Measurements from ENCODE around the gene SMG7. TPM values are rescaled to one million over a fixed set of nuclear protein-coding genes. Genes with fewer than 3 reads are reported as not detected.
A peak's percentile ranks its signal among the peaks of the same experiment; 100 is the strongest.

Gene SMG7
- total and polyA plus RNA-seq, 12 donors: 16.0 to 46.6 (median 37.8) TPM

DNA sequence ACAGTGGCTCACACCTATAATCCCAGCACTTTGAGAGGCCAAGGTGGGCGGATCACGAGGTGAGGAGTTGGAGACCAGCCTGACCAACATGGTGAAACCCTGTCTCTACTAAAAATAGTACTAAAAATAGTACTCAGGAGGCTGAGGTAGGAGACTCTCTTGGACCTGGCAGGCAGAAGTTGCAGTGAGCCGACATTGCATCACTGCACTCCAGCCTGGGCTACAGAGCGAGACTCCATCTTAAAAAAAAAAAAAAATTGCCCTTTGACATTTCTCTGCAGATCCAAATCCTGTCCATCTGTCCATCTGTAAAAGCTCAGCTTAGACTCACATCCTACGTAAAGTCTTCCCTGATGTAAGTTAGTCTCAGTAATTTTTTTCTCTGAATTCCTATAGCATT is 124.2 kb downstream of the SMG7 start:
- intact Hi-C loops (cut with DNase I): no loop called here
- no peak for DNase-seq
- H3K36me3 ChIP-seq: no peaks in the 10 kb centered on the region
- H3K4me1 ChIP-seq: peaks cover 0 to 63% (median 5%) of the 10 kb centered on the region in 9 donors
- no peaks in the 10 kb centered on the region for H3K27me3 ChIP-seq
- no peak for TF ChIP-seq CTCF (IDR thresholded peaks at IDR 0.05)
- H3K27ac ChIP-seq: no peak overlapping the region
- H3K9me3 ChIP-seq: no peaks in the 10 kb centered on the region
- ATAC-seq: no peak
- 90 to 92% methylated on average over 5 of the region's 5 CpGs for WGBS, 2 donors
- no peak overlapping the region for H3K4me3 ChIP-seq

- ATAC-seq (no peak), DNase-seq (no peak)
- H3K4me3 ChIP-seq: no peak overlapping the region
- intact Hi-C loops (cut with DNase I): no loop called here
- no peaks in the 10 kb centered on the region for H3K36me3 ChIP-seq
- H3K9me3 ChIP-seq: no peaks in the 10 kb centered on the region
- H3K27ac ChIP-seq: peak overlapping the region in 3 of 10 donors; percentile 7 to 29 (median 12)
- H3K27me3 ChIP-seq: no peaks in the 10 kb centered on the region
- H3K4me1 ChIP-seq: peaks cover 0 to 52% (median 5%) of the 10 kb centered on the region in 9 donors
- 67 to 78% methylated on average over 5 of the region's 5 CpGs for WGBS, 2 donors
- TF ChIP-seq CTCF (IDR thresholded peaks at IDR 0.05): no peak
Observed at GRCh38 chr1:183597656-183598347, 125.5 kb downstream of the SMG7 start.

DNA sequence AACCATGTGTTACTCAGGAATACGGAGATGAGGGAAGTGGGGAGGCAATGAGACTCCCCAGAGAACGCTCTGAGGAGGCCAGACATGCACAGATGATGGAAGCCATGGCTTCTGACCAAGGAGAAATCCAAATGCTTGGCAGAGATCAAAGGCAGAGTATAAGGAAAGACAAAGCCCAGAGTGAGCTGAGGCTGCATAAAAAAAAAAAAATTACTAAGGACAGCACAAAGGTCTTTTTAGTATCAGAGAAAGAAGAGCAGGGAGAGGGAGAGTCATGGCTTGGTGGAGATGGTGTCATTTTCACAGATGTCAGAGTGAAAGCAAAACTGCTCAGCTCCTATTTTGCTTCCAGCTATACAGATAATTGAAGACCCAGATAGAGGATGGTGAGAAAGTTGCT is 126.1 kb downstream of the SMG7 start:
- H3K27me3 ChIP-seq: no peaks in the 10 kb centered on the region
- H3K4me3 ChIP-seq: no peak overlapping the region
- no peaks in the 10 kb centered on the region for H3K36me3 ChIP-seq
- H3K4me1 ChIP-seq: peaks cover 0 to 52% (median 5%) of the 10 kb centered on the region in 9 donors
- TF ChIP-seq CTCF (IDR thresholded peaks at IDR 0.05): no peak
- WGBS, 2 donors: 55 to 62% methylated on average over 2 of the region's 2 CpGs
- ATAC-seq (peak in 1 of 8 donors; percentile 54), DNase-seq (no peak)
- intact Hi-C loops (cut with DNase I): no loop called here
- peak overlapping the region in 3 of 10 donors; percentile 7 to 29 (median 12) for H3K27ac ChIP-seq
- H3K9me3 ChIP-seq: no peaks in the 10 kb centered on the region

DNA sequence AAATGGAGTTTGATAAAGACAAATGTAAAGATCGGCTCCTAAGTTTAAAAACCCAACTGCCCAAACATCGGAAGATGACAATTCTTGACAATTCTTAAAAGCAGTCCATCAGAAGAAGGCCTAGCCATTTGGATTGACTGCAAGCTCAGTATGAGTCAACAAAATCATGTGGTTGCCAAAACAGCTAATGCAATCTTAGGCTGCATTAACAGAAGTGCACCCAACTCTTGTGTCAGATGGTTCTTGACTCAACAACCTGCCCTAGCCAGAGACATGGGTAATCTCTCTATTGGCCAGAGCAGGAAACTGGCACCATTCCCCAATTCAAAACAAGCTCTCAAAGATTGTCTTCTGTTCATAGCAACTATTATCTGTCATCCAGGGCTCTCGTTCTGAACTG is 127.8 kb downstream of the SMG7 start:
- H3K36me3 ChIP-seq: no peaks in the 10 kb centered on the region
- DNase-seq: no peak
- no peak overlapping the region for H3K4me3 ChIP-seq
- H3K27ac ChIP-seq: peak overlapping the region in 2 of 10 donors; percentile 15 to 87
- H3K27me3 ChIP-seq: no peaks in the 10 kb centered on the region
- no peak for TF ChIP-seq CTCF (IDR thresholded peaks at IDR 0.05)
- peaks cover 0 to 56% (median 5%) of the 10 kb centered on the region in 9 donors for H3K4me1 ChIP-seq
- intact Hi-C loops (cut with DNase I): no loop called here
- 66 to 68% methylated on average over 3 of the region's 3 CpGs for WGBS, 2 donors
- H3K9me3 ChIP-seq: no peaks in the 10 kb centered on the region
- ATAC-seq: peak in 7 of 8 donors; percentile 40 to 90 (median 74)

All from heart right ventricle (tissue), 16 donors.